ENCODE data around the gene TUBD1. TPM values are rescaled to one million over a fixed set of nuclear protein-coding genes. Genes with fewer than 3 reads are reported as not detected.

The TUBD1 gene
- total and polyA plus RNA-seq, 4 donors, result 2.1 to 12.7 (median 6.0) TPM

- Histone ChIP-seq H3K9me3 (ENCODE audit: control insufficient read depth in 4 of 4, low read length in 3 of 4) (no peaks in the 10 kb centered on the region), H3K27ac (ENCODE audit: low read depth in 1 of 2, low read length in 2 of 2) (no peak overlapping the region), H3K9ac (ENCODE audit: low read depth in 1 of 2, low read length in 2 of 2) (no peak overlapping the region), H3K4me1 (ENCODE audit: control insufficient read depth in 4 of 4, insufficient read depth in 4 of 4, low read length in 3 of 4) (peaks cover 0 to 3% (median under 1%) of the 10 kb centered on the region in 4 donors), H3K27me3 (ENCODE audit: control insufficient read depth in 4 of 4, insufficient read depth in 4 of 4, low read length in 3 of 4) (no peaks in the 10 kb centered on the region), H3K4me3 (ENCODE audit: low read depth in 1 of 3, low read length in 3 of 3) (no peak overlapping the region), H3K36me3 (ENCODE audit: control insufficient read depth in 4 of 4, insufficient read depth in 3 of 4, low read depth in 1 of 4, low read length in 3 of 4) (peaks cover 0 to 12% (median 6%) of the 10 kb centered on the region in 4 donors)
- 98% methylated on average over 1 of the region's 1 CpG for WGBS
- DNase-seq (ENCODE audit: low spot score), result no peak
- no peak for TF ChIP-seq CTCF (IDR thresholded peaks at IDR 0.05; ENCODE audit: low read depth, low read length, missing input control)
- no peak for TF ChIP-seq NR2F2 (IDR thresholded peaks at IDR 0.05)
- TF ChIP-seq HNF4A (conservative IDR thresholded peaks at IDR 0.05), result no peak
- TF ChIP-seq TAF1 (conservative IDR thresholded peaks at IDR 0.05), result no peak
These were observed 81.9 kb downstream of the TUBD1 start for GRCh38 chr17:59810894-59811153.

Small RNA genes within 50 kb of the gene (small RNA-seq; reads per million reads assigned to genes)
- gene RNU6-450P, result not detected
- gene RPS29P21, result not detected

Other genes starting within 250 kb of the TUBD1 start
- 10 to 100 TPM in 1 of 2 donors, 1 to 10 TPM in 1; 9.7 to 23.4 TPM for gene PTRH2, start 185.5 kb downstream of the TUBD1 start, total RNA-seq
- gene PTRH2, start 185.5 kb downstream of the TUBD1 start, polyA plus RNA-seq, result 10 to 100 TPM; 22.7 to 39.1 TPM
- gene VMP1, start 185.3 kb downstream of the TUBD1 start, total RNA-seq, result 100 to 1,000 TPM in 1 of 2 donors, 10 to 100 TPM in 1; 58.1 to 118 TPM
- 10 to 100 TPM; 46.4 to 85.0 TPM for gene VMP1, start 185.3 kb downstream of the TUBD1 start, polyA plus RNA-seq
- 10 to 100 TPM; 17.2 to 22.1 TPM for gene RPS6KB1, start 178 bp upstream of the TUBD1 start, total RNA-seq
- 10 to 100 TPM in 1 of 2 donors, 1 to 10 TPM in 1; 5.6 to 13.4 TPM for gene RPS6KB1, start 178 bp upstream of the TUBD1 start, polyA plus RNA-seq
- 10 to 100 TPM; 20.1 to 33.5 TPM for gene RNFT1, start 71.8 kb upstream of the TUBD1 start, total RNA-seq
- gene RNFT1, start 71.8 kb upstream of the TUBD1 start, polyA plus RNA-seq, result 10 to 100 TPM; 17.3 to 20.6 TPM
- gene HEATR6, start 186.0 kb upstream of the TUBD1 start, total RNA-seq, result 1 to 10 TPM; 5.4 to 5.6 TPM
- gene HEATR6, start 186.0 kb upstream of the TUBD1 start, polyA plus RNA-seq, result 1 to 10 TPM; 2.4 to 2.8 TPM

Data from liver (tissue), 10 donors.